SH-SY5Y (cell line): ENCODE data around the gene AP2B1.

Experiments used
- GATA2 ChIP-seq: IDR thresholded peaks from 2 replicates; pipeline ENCODE4 v1.6.1; 2011; ENCODE audit warnings: mild to moderate bottlenecking, low read depth, low read length
- GATA3 ChIP-seq: IDR thresholded peaks from 2 replicates; pipeline ENCODE4 v1.6.1; 2011; ENCODE audit warnings: low read depth, mild to moderate bottlenecking, low read length, moderate library complexity

DNA sequence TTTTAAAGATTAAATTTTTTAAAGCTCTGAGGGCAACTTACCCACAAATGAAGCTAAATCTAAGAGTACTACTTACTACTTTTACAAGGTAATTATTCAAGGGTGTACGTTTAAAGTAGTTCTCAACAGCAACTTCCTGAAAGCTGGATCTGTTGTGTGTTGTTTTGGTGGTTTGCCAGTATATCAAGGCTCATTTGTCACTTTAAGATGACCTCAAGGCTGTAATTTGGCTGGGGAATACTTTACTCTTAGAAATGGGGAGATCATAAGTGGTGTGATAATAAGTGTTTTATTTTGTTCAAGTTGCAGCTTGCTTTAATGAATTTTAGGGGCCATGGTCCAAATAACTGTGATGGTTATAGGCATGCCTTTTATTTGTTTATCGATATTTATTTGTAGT, 30.4 kb downstream of the AP2B1 start:
- no peak for TF ChIP-seq GATA2
- TF ChIP-seq GATA3 = no peak
